K562 (cell line): ENCODE measurements around the gene MBD5. TPM values are rescaled to one million over a fixed set of nuclear protein-coding genes. Genes with fewer than 3 reads are reported as not detected.

Source experiments
- ATAC-seq: fragments of 200-7000 bp; cut with Tn5 transposase; 3 replicates; pipeline ENCODE4 v1.9.1; 2020; ENCODE audit warnings: moderate library complexity
- BruUV-seq: library from RNA; stranded (reverse); fragments of 400-500 nt; replicated peaks from 2 replicates; lab custom pipeline; 2021; lab: Mats Ljungman, UMichigan
- CTCF ChIA-PET: fragments of 300-600 bp; formaldehyde crosslinking; extraction: SDS; loops from one replicate; lab custom pipeline; 2021; ENCODE audit warnings: low intra/inter-chr PET ratio; lab: Yijun Ruan, JAX
- POLR2A ChIA-PET: fragments of 300-600, 350-650 bp; sonication (Branson Sonifier 250); formaldehyde crosslinking; extraction: SDS; loops from one replicate; lab custom pipeline; 2021; ENCODE audit warnings: antibody characterized with exemption, inconsistent platforms; lab: Yijun Ruan, JAX
- DNase-seq, 4 experiments: peaks; one replicate each; pipeline versions ENCODE4 v3.0.0 to v3.0.0-alpha.2; 2011 to 2018; ENCODE audit warnings: low spot score in 3 of 4, mixed read lengths in 3 of 4; ENCODE audit errors: extremely low read depth in 1 of 4
- FAIRE-seq: peaks from 2 replicates; lab custom pipeline; 2011; peaks lifted over from hg19 to GRCh38; lab: Jason Lieb, UNC
- H2AFZ ChIP-seq: 2 replicates; pipeline ENCODE4 v1.6.0; 2011; ENCODE audit warnings: low read depth, low read length, control low read depth, inconsistent platforms
- H3K27ac ChIP-seq: fragments of 200-600 bp; 3 replicates; pipeline ENCODE4 v1.8.0; 2011; ENCODE audit warnings: low read depth, mild to moderate bottlenecking, control low read depth, inconsistent platforms, low read length, moderate library complexity, mixed read lengths; ENCODE audit errors: extremely low read depth
- H3K27me3 ChIP-seq, 2 experiments: fragments of 300-600 bp in 1 of 2; 2 replicates in 1 of 2; 3 replicates in 1 of 2; pipeline versions ENCODE4 v1.6.0 to v1.8.0; 2011; ENCODE audit warnings: inconsistent platforms in 2 of 2, low read length in 2 of 2, mild to moderate bottlenecking in 1 of 2, mixed read lengths in 1 of 2, moderate library complexity in 1 of 2; ENCODE audit not compliant: control insufficient read depth in 2 of 2, insufficient read depth in 2 of 2
- H3K36me3 ChIP-seq: fragments of 300-600 bp; 3 replicates; pipeline ENCODE4 v1.8.0; 2011; ENCODE audit warnings: mild to moderate bottlenecking, low read length, inconsistent platforms; ENCODE audit not compliant: control insufficient read depth, insufficient read depth
- H3K4me1 ChIP-seq, 2 experiments: fragments of 200-600 bp in 1 of 2; replicated peaks in 1 of 2; 2 replicates in 1 of 2; 3 replicates in 1 of 2; pipeline versions ENCODE4 v1.5.1 to v1.8.0; 2011; ENCODE audit warnings: inconsistent platforms in 2 of 2, low read length in 2 of 2, mild to moderate bottlenecking in 1 of 2, mixed read lengths in 1 of 2, moderate library complexity in 1 of 2; ENCODE audit not compliant: control insufficient read depth in 2 of 2, insufficient read depth in 2 of 2
- H3K4me2 ChIP-seq: 2 replicates; pipeline ENCODE4 v1.6.1; 2011; ENCODE audit warnings: low read length, control low read depth, inconsistent platforms, mixed read lengths; ENCODE audit not compliant: insufficient read depth
- H3K4me3 ChIP-seq: fragments of 200-600 bp; sonication (generic), shearing (Covaris generic); 2 replicates; pipeline ENCODE4 v1.5.1; 2016; ENCODE audit warnings: control low read depth, inconsistent platforms
- H3K79me2 ChIP-seq: fragments of 200-600 bp; 3 replicates; pipeline ENCODE4 v1.8.0; 2011; ENCODE audit warnings: low read length, inconsistent platforms; ENCODE audit not compliant: control insufficient read depth, insufficient read depth
- H3K9ac ChIP-seq, 2 experiments: 2 replicates each; pipeline versions ENCODE4 v1.6.0 to v1.6.1; 2011; ENCODE audit warnings: low read depth in 2 of 2, low read length in 2 of 2, control low read depth in 1 of 2, inconsistent platforms in 1 of 2, mild to moderate bottlenecking in 1 of 2, mixed read lengths in 1 of 2; ENCODE audit not compliant: insufficient read depth in 1 of 2
- H3K9me1 ChIP-seq: one replicate; pipeline ENCODE4 v1.6.0; 2011; ENCODE audit warnings: inconsistent platforms, mild to moderate bottlenecking, low read length, moderate library complexity; ENCODE audit not compliant: control insufficient read depth, insufficient read depth
- H3K9me3 ChIP-seq: replicated peaks from 2 replicates; pipeline ENCODE4 v1.5.1; 2011; ENCODE audit warnings: low read depth, low read length, inconsistent platforms; ENCODE audit not compliant: control insufficient read depth, insufficient read depth
- H4K20me1 ChIP-seq: replicated peaks from 2 replicates; pipeline ENCODE4 v1.6.1; 2011; ENCODE audit warnings: low read length, inconsistent platforms, mixed read lengths; ENCODE audit not compliant: control insufficient read depth, insufficient read depth
- CEBPB ChIP-seq: fragments of 450-650 bp; IDR thresholded peaks from 2 replicates; pipeline ENCODE4 v1.6.1; 2016; ENCODE audit warnings: missing genetic modification characterization, missing compliant biosample characterization
- COPS2 ChIP-seq: fragments of 450-650 bp; conservative IDR thresholded peaks from 2 replicates; pipeline ENCODE4 v1.6.1; 2016; ENCODE audit warnings: mild to moderate bottlenecking, moderate library complexity
- CREM ChIP-seq: IDR thresholded peaks from 2 replicates; pipeline ENCODE4 v1.6.1; 2014; ENCODE audit warnings: antibody characterized with exemption, low read depth
- DIDO1 ChIP-seq: fragments of 450-650 bp; IDR thresholded peaks from 2 replicates; pipeline ENCODE4 v1.6.1; 2016; ENCODE audit warnings: low read depth, missing biosample characterization, missing genetic modification characterization
- E2F6 ChIP-seq, 2 experiments: IDR thresholded peaks; 2 replicates each; pipeline ENCODE4 v1.6.1; 2011; ENCODE audit warnings: borderline replicate concordance in 1 of 2, control low read depth in 1 of 2, low read depth in 1 of 2, low read length in 1 of 2, mild to moderate bottlenecking in 1 of 2, mixed read lengths in 1 of 2, moderate library complexity in 1 of 2; ENCODE audit not compliant: insufficient read depth in 1 of 2, insufficient read length in 1 of 2, poor library complexity in 1 of 2, severe bottlenecking in 1 of 2; ENCODE audit errors: extremely low read depth in 1 of 2
- GTF2B ChIP-seq: IDR thresholded peaks from 2 replicates; pipeline ENCODE4 v1.6.1; 2011; ENCODE audit not compliant: insufficient read length; ENCODE audit errors: extremely low read depth
- RBM25 ChIP-seq: fragments of 200-400 bp; formaldehyde crosslinking; IDR thresholded peaks from 2 replicates; pipeline ENCODE4 v1.6.1; 2018; ENCODE audit warnings: low read length, low read depth, moderate library complexity; ENCODE audit not compliant: severe bottlenecking
- ZNF239 ChIP-seq: fragments of 250-450 bp; sonication (Bioruptor Pico); IDR thresholded peaks from 2 replicates; pipeline ENCODE4 v1.4.0; 2020; ENCODE audit warnings: mild to moderate bottlenecking
- ZNF766 ChIP-seq: fragments of 200-800 bp; sonication (Bioruptor generic); conservative IDR thresholded peaks from 2 replicates; pipeline ENCODE4 v1.6.1; 2016; ENCODE audit warnings: missing genetic modification characterization, missing compliant biosample characterization
- WGBS: fragments of 100-300 bp; shearing (Covaris generic); methylation state at CpG from one replicate; pipeline ENCODE4 v1.1.6; 2016; ENCODE audit warnings: low coverage, mixed read lengths; ENCODE audit not compliant: insufficient coverage; ENCODE audit errors: missing lambda C conversion rate; 5-methylcytosine and 5-hydroxymethylcytosine counted together
- in situ Hi-C: fragments of 300-500 bp; cut with MboI; formaldehyde crosslinking; loops from 4 replicates; pipeline ENCODE4 v1.15.0; 2018; ENCODE audit warnings: inconsistent platforms, mixed read lengths
- intact Hi-C: fragments of 100-400 bp; cut with micrococcal nuclease; formaldehyde crosslinking; loops from 2 replicates; pipeline ENCODE4 v1.14.2; 2022
- polyA plus RNA-seq, 8 experiments: library from polyadenylated mRNA; depleted of rRNA in 4 of 8; stranded (reverse) in 5 of 8; unstranded in 3 of 8; fragments of >200 nt; fragmentation: Nextera tagmentation in 2 of 8; fragmentation: Illumina TruSeq in 1 of 8; extraction: Ambion mirVana in 2 of 8; extraction: Trizol in 1 of 8; gene quantifications; 2 replicates each; pipeline versions ENCODE4 v1.2.1 to v1.2.3, GENCODE V29; 2011 to 2014; ENCODE audit warnings: inconsistent platforms in 1 of 8, missing spikeins in 1 of 8
- total RNA-seq, 7 experiments: library from RNA; depleted of rRNA in 6 of 7; stranded (reverse); fragments of >200 nt in 6 of 7; fragmentation: Illumina TruSeq in 2 of 7; extraction: Trizol in 2 of 7; gene quantifications; 2 replicates each; pipeline versions ENCODE4 v1.2.1 to v1.2.3, GENCODE V29; 2011 to 2021; ENCODE audit warnings: low replicate concordance in 1 of 7
- TF ChIP-seq, protein P1 (sequence below): sonication (generic); formaldehyde crosslinking; IDR thresholded peaks from 2 replicates; pipeline ENCODE4 v1.9.0; 2022; ENCODE audit warnings: mild to moderate bottlenecking, missing genetic modification reagents

MBD5 gene
- total and polyA plus RNA-seq, 9 of the 15 experiments (the other 6 are each of a cell fraction or from before 2014, with no cell fraction given) = 3.4 to 14.5 (median 9.0) TPM

DNA sequence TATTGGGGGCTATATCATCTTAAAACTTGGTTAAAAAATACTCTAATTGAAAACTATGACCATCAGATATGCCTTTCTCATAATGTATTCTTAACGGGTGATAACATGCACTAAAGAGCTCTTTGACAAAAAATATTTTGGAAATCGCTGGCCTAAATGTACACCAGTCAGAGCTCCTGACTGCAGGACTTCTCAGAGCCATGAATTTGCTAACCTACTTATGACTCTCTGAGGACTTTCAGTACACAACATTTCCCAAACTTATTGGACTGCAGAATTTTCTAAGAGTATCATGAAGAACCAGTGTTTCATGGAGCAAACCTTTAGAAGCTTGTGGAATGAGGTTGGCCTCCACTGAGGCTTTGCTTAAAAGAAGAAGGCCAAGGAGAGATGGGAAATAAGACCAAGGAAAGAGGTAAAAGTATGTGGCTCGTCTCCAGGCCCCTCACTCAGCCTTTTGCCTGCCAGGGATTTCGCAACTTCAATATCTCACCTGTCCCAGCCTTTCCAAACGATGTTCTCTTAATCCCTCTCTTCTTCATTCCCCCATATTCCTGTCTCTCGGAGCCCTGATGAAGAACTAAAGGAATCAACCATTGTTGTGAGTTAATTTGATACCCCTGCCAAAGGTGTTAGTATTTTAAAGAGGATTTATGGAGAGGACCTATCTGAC lies 534.9 kb downstream of the MBD5 start:
- POLR2A ChIA-PET = interaction anchor here (1.0 kb wide), 1 partner anchor 12 kb away, joined by 3 read pairs; no protein-coding TSS in a partner anchor
- Histone ChIP-seq H4K20me1 (no peaks in the 10 kb centered on the region), H2AFZ (no peak overlapping the region), H3K9ac (no peak overlapping the region), H3K27me3 (peaks cover 0 to 21% of the 10 kb centered on the region in 2 experiments; a peak in 3 of 5 replicates), H3K4me2 (no peak overlapping the region), H3K27ac (no peak overlapping the region), H3K4me3 (no peak overlapping the region), H3K4me1 (no peaks in the 10 kb centered on the region; a peak in 1 of 5 replicates), H3K9me1 (no peaks in the 10 kb centered on the region), H3K79me2 (no peaks in the 10 kb centered on the region), H3K9me3 (no peaks in the 10 kb centered on the region), H3K36me3 (no peaks in the 10 kb centered on the region)
- intact Hi-C loops = no loop called here
- peak; percentile 65 for TF ChIP-seq CEBPB (tag)
- TF ChIP-seq COPS2 = no peak
- TF ChIP-seq RBM25 = peak; percentile 8
- peak; percentile 95 for TF ChIP-seq ZNF239 (CRISPR knock-in tag)
- no TSS peak for BruUV-seq
- FAIRE-seq (no peak), DNase-seq (no peak), ATAC-seq (no peak)
- WGBS = 0% methylated on average over 5 of the region's 6 CpGs
- in situ Hi-C loops = no loop called here
- CTCF ChIA-PET = no interaction called here

GRCh38 chr2:148557844-148558436 lies 537.0 kb downstream of the MBD5 start:
- intact Hi-C loops = no loop called here
- no peak for FAIRE-seq
- TF ChIP-seq, protein P1, sequence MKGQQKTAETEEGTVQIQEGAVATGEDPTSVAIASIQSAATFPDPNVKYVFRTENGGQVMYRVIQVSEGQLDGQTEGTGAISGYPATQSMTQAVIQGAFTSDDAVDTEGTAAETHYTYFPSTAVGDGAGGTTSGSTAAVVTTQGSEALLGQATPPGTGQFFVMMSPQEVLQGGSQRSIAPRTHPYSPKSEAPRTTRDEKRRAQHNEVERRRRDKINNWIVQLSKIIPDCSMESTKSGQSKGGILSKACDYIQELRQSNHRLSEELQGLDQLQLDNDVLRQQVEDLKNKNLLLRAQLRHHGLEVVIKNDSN (CRISPR knock-in tag) = no peak
- TF ChIP-seq ZNF766 (CRISPR knock-in tag) (no peak), DIDO1 (tag) (no peak), GTF2B (no peak), E2F6 (IDR thresholded peaks at IDR 0.05; ENCODE audit: borderline replicate concordance in 1 of 2, extremely low read depth in 1 of 2, insufficient read depth in 1 of 2, insufficient read length in 1 of 2, low read depth in 1 of 2, low read length in 1 of 2, poor library complexity in 1 of 2, severe bottlenecking in 1 of 2) (no peak), CREM (no peak), RBM25 (peak; percentile 31)

More at GRCh38 chr2:148557844-148558436, 537.0 kb downstream of the MBD5 start:
- Histone ChIP-seq H3K27me3 (peaks cover 0 to 28% of the 10 kb centered on the region in 2 experiments; a peak in 3 of 5 replicates), H4K20me1 (no peaks in the 10 kb centered on the region), H3K4me1 (peaks cover 0 to 4% of the 10 kb centered on the region in 2 experiments; a peak in 2 of 5 replicates), H3K27ac (no peak overlapping the region), H3K4me3 (no peak overlapping the region), H3K9ac (no peak overlapping the region), H3K79me2 (no peaks in the 10 kb centered on the region), H3K9me3 (no peaks in the 10 kb centered on the region), H2AFZ (no peak overlapping the region), H3K4me2 (no peak overlapping the region), H3K36me3 (no peaks in the 10 kb centered on the region), H3K9me1 (no peaks in the 10 kb centered on the region)
- DNase-seq (peak in 1 of 4 experiments; percentile 42), ATAC-seq (peak; percentile 85)
- no TSS peak for BruUV-seq
- 13% methylated on average over 5 of the region's 5 CpGs for WGBS
- CTCF ChIA-PET = no interaction called here
- in situ Hi-C loops = no loop called here
- POLR2A ChIA-PET = no interaction called here
